ENCODE data around the gene DYNLRB1. TPM values are rescaled to one million over a fixed set of nuclear protein-coding genes. Genes with fewer than 3 reads are reported as not detected.
A peak's percentile ranks its signal among the peaks of the same experiment; 100 is the strongest.

Gene DYNLRB1
- total and polyA plus RNA-seq, 4 donors: 15.8 to 66.9 (median 44.8) TPM

DNA sequence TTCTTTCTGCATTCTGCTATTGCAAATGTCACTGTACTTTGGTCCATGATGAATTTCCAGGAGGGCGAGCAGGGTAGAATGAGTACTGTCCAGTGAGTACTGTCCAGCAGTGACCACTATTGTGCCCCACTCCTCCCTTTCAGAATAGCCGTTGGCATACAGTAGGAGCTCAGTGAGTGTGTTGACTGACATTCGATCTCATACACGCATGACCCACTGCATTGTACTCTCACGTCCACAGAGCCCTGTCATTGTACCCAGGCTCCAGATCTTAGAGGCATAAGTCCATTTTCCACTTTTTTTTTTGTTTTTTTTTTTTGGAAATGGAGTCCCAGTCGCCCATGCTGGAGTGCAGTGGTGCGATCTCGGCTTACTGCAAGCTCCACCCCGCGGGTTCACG, 8.2 kb downstream of the DYNLRB1 start (continued):
- TF ChIP-seq, protein P1, sequence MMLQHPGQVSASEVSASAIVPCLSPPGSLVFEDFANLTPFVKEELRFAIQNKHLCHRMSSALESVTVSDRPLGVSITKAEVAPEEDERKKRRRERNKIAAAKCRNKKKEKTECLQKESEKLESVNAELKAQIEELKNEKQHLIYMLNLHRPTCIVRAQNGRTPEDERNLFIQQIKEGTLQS (IDR thresholded peaks at IDR 0.05): no peak
- TF ChIP-seq YY1 (IDR thresholded peaks at IDR 0.05): no peak
- no peak for TF ChIP-seq HNF4G (IDR thresholded peaks at IDR 0.05)
- no peak for TF ChIP-seq NR2F2 (IDR thresholded peaks at IDR 0.05)

DNA sequence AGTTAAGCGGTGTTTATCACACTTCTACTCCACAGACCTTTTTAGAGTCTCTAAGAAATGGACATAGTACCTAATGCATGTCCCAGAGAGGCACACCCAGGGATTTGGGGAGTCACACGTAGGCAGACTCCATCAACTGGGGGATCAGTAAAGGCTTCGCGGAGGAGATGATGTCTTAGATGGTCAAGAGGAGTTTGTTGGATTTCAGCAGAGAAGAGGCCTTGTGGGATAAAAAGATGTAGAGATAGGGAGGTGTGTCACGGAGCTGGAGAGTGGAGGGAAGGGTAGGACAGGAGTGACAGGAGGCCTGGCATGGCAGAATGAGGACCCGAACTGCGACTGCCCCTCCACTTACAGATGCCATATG, 9.1 kb downstream of the DYNLRB1 start:
- peaks cover 4 to 32% (median 21%) of the 10 kb centered on the region in 4 donors for H3K36me3 ChIP-seq (ENCODE audit: control insufficient read depth in 4 of 4, insufficient read depth in 3 of 4, low read depth in 1 of 4, low read length in 3 of 4)
- H3K27ac ChIP-seq (ENCODE audit: low read depth in 1 of 2, low read length in 2 of 2): peak overlapping the region; percentile 60
- no peak overlapping the region for H3K9ac ChIP-seq (ENCODE audit: low read depth in 1 of 2, low read length in 2 of 2)
- 92% methylated on average over 7 of the region's 7 CpGs for WGBS
- TF ChIP-seq, protein P2, sequence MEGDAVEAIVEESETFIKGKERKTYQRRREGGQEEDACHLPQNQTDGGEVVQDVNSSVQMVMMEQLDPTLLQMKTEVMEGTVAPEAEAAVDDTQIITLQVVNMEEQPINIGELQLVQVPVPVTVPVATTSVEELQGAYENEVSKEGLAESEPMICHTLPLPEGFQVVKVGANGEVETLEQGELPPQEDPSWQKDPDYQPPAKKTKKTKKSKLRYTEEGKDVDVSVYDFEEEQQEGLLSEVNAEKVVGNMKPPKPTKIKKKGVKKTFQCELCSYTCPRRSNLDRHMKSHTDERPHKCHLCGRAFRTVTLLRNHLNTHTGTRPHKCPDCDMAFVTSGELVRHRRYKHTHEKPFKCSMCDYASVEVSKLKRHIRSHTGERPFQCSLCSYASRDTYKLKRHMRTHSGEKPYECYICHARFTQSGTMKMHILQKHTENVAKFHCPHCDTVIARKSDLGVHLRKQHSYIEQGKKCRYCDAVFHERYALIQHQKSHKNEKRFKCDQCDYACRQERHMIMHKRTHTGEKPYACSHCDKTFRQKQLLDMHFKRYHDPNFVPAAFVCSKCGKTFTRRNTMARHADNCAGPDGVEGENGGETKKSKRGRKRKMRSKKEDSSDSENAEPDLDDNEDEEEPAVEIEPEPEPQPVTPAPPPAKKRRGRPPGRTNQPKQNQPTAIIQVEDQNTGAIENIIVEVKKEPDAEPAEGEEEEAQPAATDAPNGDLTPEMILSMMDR (IDR thresholded peaks at IDR 0.05; ENCODE audit: low read depth, low read length, missing input control): no peak
- TF ChIP-seq RXRA (IDR thresholded peaks at IDR 0.05) (no peak), GABPA (IDR thresholded peaks at IDR 0.05 in 1 of 2, conservative IDR thresholded peaks at IDR 0.05 in 1 of 2) (no peak), EGR1 (IDR thresholded peaks at IDR 0.05; ENCODE audit: low read depth in 2 of 2) (no peak), JUND (IDR thresholded peaks at IDR 0.05) (no peak), SP1 (IDR thresholded peaks at IDR 0.05) (no peak), TAF1 (conservative IDR thresholded peaks at IDR 0.05) (no peak), FOXA2 (IDR thresholded peaks at IDR 0.05) (no peak), RAD21 (IDR thresholded peaks at IDR 0.05) (no peak), YY1 (IDR thresholded peaks at IDR 0.05) (no peak), HNF4G (IDR thresholded peaks at IDR 0.05) (no peak), NR2F2 (IDR thresholded peaks at IDR 0.05) (no peak), HNF4A (conservative IDR thresholded peaks at IDR 0.05) (no peak)
- TF ChIP-seq, protein P3, sequence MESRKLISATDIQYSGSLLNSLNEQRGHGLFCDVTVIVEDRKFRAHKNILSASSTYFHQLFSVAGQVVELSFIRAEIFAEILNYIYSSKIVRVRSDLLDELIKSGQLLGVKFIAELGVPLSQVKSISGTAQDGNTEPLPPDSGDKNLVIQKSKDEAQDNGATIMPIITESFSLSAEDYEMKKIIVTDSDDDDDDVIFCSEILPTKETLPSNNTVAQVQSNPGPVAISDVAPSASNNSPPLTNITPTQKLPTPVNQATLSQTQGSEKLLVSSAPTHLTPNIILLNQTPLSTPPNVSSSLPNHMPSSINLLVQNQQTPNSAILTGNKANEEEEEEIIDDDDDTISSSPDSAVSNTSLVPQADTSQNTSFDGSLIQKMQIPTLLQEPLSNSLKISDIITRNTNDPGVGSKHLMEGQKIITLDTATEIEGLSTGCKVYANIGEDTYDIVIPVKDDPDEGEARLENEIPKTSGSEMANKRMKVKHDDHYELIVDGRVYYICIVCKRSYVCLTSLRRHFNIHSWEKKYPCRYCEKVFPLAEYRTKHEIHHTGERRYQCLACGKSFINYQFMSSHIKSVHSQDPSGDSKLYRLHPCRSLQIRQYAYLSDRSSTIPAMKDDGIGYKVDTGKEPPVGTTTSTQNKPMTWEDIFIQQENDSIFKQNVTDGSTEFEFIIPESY (IDR thresholded peaks at IDR 0.05): no peak
- TF ChIP-seq, protein P1 (IDR thresholded peaks at IDR 0.05): no peak
- TF ChIP-seq, protein P4, sequence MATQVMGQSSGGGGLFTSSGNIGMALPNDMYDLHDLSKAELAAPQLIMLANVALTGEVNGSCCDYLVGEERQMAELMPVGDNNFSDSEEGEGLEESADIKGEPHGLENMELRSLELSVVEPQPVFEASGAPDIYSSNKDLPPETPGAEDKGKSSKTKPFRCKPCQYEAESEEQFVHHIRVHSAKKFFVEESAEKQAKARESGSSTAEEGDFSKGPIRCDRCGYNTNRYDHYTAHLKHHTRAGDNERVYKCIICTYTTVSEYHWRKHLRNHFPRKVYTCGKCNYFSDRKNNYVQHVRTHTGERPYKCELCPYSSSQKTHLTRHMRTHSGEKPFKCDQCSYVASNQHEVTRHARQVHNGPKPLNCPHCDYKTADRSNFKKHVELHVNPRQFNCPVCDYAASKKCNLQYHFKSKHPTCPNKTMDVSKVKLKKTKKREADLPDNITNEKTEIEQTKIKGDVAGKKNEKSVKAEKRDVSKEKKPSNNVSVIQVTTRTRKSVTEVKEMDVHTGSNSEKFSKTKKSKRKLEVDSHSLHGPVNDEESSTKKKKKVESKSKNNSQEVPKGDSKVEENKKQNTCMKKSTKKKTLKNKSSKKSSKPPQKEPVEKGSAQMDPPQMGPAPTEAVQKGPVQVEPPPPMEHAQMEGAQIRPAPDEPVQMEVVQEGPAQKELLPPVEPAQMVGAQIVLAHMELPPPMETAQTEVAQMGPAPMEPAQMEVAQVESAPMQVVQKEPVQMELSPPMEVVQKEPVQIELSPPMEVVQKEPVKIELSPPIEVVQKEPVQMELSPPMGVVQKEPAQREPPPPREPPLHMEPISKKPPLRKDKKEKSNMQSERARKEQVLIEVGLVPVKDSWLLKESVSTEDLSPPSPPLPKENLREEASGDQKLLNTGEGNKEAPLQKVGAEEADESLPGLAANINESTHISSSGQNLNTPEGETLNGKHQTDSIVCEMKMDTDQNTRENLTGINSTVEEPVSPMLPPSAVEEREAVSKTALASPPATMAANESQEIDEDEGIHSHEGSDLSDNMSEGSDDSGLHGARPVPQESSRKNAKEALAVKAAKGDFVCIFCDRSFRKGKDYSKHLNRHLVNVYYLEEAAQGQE (IDR thresholded peaks at IDR 0.05): no peak
- TF ChIP-seq, protein P5, sequence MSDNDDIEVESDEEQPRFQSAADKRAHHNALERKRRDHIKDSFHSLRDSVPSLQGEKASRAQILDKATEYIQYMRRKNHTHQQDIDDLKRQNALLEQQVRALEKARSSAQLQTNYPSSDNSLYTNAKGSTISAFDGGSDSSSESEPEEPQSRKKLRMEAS (IDR thresholded peaks at IDR 0.05): no peak
- no peaks in the 10 kb centered on the region for H3K27me3 ChIP-seq (ENCODE audit: control insufficient read depth in 4 of 4, insufficient read depth in 4 of 4, low read length in 3 of 4)
- DNase-seq (ENCODE audit: low spot score): no peak
- H3K4me1 ChIP-seq (ENCODE audit: control insufficient read depth in 4 of 4, insufficient read depth in 4 of 4, low read length in 3 of 4): peaks cover 0 to 6% (median 2%) of the 10 kb centered on the region in 4 donors
- no peaks in the 10 kb centered on the region for H3K9me3 ChIP-seq (ENCODE audit: control insufficient read depth in 4 of 4, low read length in 3 of 4)
- H3K4me3 ChIP-seq (ENCODE audit: low read depth in 1 of 3, low read length in 3 of 3): no peak overlapping the region
